ENCODE data around the gene NME2.

GRCh38 chr17:51189628-51190027, 23.4 kb downstream of the NME2 start:
- TF ChIP-seq EP300 (conservative IDR thresholded peaks at IDR 0.05; ENCODE audit: poor library complexity, severe bottlenecking) (no peak), RAD21 (conservative IDR thresholded peaks at IDR 0.05) (no peak), TAF1 (IDR thresholded peaks at IDR 0.05; ENCODE audit: low read depth) (no peak), POLR2AphosphoS5 (IDR thresholded peaks at IDR 0.05) (no peak), MXI1 (conservative IDR thresholded peaks at IDR 0.05; ENCODE audit: poor library complexity, severe bottlenecking) (no peak)
- TF ChIP-seq, protein P1, sequence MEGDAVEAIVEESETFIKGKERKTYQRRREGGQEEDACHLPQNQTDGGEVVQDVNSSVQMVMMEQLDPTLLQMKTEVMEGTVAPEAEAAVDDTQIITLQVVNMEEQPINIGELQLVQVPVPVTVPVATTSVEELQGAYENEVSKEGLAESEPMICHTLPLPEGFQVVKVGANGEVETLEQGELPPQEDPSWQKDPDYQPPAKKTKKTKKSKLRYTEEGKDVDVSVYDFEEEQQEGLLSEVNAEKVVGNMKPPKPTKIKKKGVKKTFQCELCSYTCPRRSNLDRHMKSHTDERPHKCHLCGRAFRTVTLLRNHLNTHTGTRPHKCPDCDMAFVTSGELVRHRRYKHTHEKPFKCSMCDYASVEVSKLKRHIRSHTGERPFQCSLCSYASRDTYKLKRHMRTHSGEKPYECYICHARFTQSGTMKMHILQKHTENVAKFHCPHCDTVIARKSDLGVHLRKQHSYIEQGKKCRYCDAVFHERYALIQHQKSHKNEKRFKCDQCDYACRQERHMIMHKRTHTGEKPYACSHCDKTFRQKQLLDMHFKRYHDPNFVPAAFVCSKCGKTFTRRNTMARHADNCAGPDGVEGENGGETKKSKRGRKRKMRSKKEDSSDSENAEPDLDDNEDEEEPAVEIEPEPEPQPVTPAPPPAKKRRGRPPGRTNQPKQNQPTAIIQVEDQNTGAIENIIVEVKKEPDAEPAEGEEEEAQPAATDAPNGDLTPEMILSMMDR (IDR thresholded peaks at IDR 0.05; ENCODE audit: poor library complexity, severe bottlenecking), result no peak

Data from neural cell (in vitro differentiated cells).